ENCODE data around the gene PLXDC1.

GRCh38 chr17:39150795-39151149 lies 665 bp downstream of the PLXDC1 start:
- TF ChIP-seq ZNF274 (IDR thresholded peaks at IDR 0.05; ENCODE audit: low read depth, low read length) (no peak), SUZ12 (IDR thresholded peaks at IDR 0.05; ENCODE audit: extremely low read depth, insufficient read depth, insufficient read length) (no peak), YY1 (IDR thresholded peaks at IDR 0.05; ENCODE audit: insufficient read depth, insufficient read length) (no peak)

Data from NT2/D1 (cell line).